RPMI8226 (cell line): ENCODE measurements around the gene BMERB1.
"Not testable (repeated sequence)": the region's sequence is repeated elsewhere in the genome, so short reads cannot be mapped to it uniquely, and the experiment has no call there.

Experiments
- DNase-seq: peaks from one replicate; pipeline ENCODE4 v3.0.0-alpha.2; 2015

Gene BMERB1

GRCh38 chr16:15570666-15571065 lies 136.3 kb downstream of the BMERB1 start:
- not testable (repeated sequence) for DNase-seq

GRCh38 chr16:15571557-15571956 lies 137.2 kb downstream of the BMERB1 start:
- DNase-seq, result no peak

- DNase-seq, result no peak
Observed at GRCh38 chr16:15572329-15573001, 138.1 kb downstream of the BMERB1 start.

GRCh38 chr16:15573274-15573895 lies 139.0 kb downstream of the BMERB1 start:
- no peak for DNase-seq

- DNase-seq, result not testable (repeated sequence)
Observed at GRCh38 chr16:15573896-15574613, 139.7 kb downstream of the BMERB1 start.

DNA sequence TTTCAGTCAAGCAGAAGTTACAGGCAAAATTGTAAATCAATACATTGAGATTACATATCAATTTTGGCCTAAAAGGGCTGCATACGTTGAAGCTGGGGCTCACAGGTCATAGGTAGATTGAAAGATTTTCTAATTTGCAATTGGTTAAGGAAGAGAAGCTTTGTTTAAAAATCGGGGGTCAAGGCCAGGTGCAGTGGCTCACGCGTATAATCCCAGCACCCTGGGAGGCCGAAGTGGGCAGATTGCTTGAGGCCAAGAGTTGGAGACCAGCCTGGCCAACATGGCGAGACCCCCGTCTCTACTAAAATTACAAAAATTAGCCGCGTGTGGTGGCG lies 140.2 kb downstream of the BMERB1 start:
- no peak for DNase-seq

DNA sequence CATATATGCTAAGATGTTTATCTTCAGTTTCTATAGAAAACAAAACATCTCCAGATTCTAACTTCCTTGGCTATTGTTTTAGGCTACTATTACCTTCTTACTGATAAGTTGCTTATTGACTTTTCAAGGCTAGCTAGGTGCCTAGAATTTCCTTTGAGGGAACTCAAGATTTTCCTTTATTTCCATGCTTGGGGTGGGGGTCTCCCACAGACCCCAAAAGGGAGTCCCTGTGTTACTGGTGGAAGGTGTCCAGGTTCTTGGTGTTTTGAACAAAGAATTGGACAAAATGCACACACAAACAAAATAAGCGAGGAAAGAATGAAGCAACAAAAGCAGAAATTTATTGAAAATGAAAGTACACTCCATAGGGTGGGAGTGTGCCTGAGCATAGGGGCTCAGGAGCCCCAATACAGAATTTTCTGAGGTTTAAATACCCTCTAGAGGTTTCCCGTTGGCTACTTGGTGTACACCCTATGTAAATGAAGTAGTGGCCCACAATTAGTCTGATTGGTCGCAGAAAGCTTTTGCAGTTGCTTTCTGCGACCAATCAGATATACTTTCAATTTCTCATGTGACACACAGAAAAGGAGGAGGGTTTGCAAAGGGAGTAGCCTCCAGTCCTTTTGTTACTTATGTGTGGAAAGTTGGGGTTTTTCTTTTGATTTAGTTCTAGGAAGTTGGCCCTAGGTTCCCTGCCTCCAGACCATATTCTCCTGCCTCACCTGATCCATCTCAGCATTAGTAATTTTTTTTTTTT lies 141.1 kb downstream of the BMERB1 start:
- peak; percentile 47 for DNase-seq

GRCh38 chr16:15576960-15577958 lies 142.9 kb downstream of the BMERB1 start:
- DNase-seq, result no peak

GRCh38 chr16:15578824-15579223 lies 144.4 kb downstream of the BMERB1 start:
- DNase-seq, result no peak

DNA sequence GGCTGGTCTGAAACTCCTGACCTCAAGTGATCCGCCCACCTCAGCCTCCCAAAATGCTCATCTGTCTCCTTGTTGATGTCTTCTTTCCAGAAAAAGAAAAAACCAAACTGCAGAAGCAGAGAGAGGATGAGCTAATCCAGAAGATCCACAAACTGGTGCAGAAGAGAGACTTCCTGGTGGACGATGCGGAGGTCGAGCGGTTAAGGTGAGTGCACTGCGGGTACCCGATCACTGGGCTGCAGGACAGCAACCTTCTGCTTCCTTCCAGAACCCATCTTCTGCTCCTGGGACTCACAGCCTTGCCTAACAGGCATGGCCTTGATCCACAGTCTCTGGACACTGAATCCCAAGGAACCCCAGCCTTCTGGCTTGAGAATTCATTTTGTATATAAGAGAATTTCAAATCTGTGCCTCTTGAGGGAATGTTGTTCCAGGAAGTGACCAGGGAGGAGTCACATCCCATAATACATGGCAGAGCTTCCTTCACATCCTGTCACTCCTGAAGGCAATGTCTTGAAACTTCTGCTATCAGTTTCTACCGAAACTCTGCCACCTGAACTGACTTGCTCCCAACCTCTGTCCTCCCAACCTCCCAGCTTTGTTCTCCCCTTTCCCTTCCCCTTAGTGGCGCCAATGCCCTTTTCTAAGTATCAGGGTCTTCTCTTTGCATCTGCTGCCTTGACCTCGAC lies 146.9 kb downstream of the BMERB1 start:
- DNase-seq, result no peak

DNA sequence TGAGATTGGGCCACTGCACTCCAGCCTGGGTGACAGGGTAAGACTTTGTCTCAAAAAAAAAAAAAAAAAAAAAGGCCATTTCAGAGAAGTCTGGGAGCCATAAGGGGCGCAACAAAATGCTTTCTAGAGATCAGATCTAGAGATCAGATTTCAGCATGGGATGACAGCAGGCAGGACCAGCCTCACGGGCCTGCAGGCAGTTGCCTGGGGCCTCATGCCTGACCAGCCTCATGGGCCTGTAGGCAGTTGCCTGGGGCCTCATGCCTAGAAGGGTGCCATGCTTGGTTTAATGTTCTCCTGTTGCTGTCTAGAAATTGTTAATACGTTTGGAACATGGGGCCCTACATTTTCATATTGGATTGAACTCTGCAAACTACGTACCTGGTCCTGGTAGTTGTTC lies 149.1 kb downstream of the BMERB1 start:
- DNase-seq, result no peak

GRCh38 chr16:15585956-15586355 lies 151.6 kb downstream of the BMERB1 start:
- DNase-seq, result no peak

DNA sequence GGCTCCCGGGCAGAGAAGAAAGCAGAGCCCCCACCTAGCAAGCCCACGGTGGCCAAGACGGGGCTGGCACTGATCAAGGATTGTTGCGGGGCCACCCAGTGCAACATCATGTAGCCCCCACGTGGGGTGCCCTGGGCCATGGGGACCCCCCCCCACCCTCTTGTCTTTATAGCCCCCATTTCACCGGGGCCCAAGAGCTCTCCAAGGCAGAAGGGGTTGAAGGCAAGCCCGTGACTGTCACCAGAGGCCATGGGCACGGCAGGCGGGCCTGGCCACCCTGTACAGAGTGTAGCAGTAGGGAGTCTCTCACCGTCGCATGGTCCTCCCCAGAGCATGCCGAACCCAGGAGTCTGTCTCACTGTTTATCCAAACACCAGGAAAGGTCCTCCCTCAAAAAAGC lies 152.3 kb downstream of the BMERB1 start:
- DNase-seq, result no peak

DNA sequence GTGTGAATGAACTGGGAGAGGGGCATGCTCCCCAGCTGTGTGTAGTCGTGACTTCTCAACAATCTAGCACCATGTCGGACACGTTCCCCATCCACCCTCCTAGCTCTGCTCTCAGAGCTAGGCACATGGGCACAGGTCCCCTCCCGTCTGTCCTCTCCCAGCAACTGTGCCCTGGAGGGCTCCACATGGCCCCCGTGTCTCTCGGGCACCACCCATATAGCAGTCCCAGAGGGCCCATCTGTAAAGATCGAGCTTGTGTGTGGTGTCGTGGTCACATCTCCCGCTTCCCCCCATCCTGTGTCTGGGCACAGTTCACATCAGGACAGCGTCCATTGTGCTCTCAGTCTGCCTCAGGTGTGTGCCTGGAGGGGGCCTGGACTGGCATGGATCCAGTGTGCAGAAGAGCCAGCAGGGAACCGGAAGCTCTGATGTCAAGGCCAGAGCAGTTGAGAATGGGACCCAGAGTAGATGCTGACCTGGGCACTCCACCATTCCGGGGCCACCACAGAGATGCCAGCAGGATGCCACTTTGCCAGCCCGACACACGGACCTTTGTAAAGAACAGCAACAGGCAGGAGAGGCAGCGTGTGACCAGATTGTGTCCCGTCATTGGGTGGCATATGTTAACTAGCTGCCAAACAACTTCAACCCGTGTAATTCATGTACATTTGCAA lies 152.9 kb downstream of the BMERB1 start:
- no peak for DNase-seq

DNA sequence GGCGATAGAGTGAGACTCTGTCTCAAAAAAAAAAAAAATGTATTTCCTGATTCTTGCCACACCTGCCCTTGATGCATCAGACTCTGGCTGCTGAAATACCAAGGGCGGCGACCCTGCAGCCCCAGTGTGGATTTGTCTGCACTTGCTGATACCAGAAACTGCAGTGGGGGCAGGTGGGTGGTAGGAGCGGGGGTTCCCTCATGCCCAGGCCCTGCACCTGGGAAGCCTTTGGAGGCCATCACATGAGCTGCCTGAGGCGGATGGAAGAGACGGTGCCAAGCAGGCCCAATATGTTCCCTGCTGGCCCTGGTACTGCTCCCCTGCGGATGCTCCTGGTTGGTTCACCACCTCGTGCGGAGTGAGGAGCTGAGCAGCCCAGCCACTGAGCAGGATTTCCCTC lies 157.9 kb downstream of the BMERB1 start:
- DNase-seq, result no peak

DNA sequence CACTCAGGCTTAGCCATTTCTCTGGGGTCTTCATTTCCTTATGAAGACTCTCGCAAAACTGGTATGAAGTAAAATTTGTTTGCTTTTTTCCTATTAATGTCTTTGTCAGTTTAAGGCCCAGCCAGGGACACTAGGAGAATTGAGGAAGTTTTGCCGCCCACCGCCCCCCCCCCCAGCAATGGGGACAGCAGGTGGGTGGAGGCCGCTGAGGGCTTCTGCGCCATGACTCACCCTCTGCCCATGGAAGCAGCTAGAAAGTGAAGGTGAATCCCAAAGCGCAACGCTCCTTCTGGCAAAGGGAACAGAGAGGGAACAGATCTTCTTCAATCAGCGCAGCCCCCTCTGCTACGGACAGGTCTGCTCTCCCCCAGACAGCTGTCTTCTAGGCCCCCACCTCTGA lies 158.8 kb downstream of the BMERB1 start:
- no peak for DNase-seq

GRCh38 chr16:15594711-15595320 lies 160.4 kb downstream of the BMERB1 start:
- DNase-seq, result no peak

- DNase-seq, result no peak
Observed at GRCh38 chr16:15597135-15597534, 162.7 kb downstream of the BMERB1 start.

DNA sequence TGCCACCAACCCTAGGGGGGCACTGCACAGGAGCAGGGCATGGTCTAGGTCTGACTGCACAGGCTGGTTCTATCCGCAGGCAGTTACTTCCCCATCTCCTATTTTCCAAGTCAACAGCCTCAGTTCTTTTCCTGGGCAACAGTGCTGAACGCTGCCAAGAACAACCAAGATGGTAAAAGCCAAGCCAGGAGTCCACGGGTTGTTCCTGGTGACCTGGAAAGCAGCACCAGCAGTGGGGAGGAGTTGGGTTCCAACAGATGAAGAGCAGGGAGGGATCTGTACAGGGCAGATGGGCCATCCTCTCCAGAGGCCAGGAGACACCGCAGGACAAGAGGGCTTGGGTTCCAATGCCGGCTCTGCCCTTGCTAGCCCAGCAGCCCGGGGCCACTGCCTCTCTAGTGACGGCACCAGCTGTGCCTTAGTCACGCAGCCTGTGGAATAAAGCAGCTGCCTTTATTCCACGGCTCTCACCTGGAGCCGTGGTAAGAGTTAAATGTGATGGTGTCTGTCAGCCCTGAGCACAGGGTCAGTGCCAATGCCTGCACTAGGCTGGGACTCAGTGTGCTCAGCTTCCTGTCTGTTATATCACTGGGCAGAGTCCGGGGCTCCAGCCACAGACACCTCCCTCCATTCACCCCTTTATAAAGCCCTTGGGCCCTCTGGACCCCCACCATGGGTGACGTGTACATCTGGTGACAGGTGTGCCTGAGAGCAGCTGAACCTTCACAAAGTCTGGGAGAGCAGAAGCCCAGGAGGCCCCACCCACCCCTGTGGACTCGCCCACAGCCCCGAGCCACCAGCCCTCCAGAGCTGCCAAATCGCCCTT lies 163.6 kb downstream of the BMERB1 start:
- no peak for DNase-seq
